Activated CD8-positive, alpha-beta memory T cell treated with anti-CD3 and anti-CD28 coated beads for 24 hours (primary cell): ENCODE measurements around the gene PPM1M.

Experiments used
- DNase-seq: peaks from one replicate; pipeline ENCODE4 v3.0.0-alpha.2; 2020

Gene PPM1M, protein sequence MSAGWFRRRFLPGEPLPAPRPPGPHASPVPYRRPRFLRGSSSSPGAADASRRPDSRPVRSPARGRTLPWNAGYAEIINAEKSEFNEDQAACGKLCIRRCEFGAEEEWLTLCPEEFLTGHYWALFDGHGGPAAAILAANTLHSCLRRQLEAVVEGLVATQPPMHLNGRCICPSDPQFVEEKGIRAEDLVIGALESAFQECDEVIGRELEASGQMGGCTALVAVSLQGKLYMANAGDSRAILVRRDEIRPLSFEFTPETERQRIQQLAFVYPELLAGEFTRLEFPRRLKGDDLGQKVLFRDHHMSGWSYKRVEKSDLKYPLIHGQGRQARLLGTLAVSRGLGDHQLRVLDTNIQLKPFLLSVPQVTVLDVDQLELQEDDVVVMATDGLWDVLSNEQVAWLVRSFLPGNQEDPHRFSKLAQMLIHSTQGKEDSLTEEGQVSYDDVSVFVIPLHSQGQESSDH

DNA sequence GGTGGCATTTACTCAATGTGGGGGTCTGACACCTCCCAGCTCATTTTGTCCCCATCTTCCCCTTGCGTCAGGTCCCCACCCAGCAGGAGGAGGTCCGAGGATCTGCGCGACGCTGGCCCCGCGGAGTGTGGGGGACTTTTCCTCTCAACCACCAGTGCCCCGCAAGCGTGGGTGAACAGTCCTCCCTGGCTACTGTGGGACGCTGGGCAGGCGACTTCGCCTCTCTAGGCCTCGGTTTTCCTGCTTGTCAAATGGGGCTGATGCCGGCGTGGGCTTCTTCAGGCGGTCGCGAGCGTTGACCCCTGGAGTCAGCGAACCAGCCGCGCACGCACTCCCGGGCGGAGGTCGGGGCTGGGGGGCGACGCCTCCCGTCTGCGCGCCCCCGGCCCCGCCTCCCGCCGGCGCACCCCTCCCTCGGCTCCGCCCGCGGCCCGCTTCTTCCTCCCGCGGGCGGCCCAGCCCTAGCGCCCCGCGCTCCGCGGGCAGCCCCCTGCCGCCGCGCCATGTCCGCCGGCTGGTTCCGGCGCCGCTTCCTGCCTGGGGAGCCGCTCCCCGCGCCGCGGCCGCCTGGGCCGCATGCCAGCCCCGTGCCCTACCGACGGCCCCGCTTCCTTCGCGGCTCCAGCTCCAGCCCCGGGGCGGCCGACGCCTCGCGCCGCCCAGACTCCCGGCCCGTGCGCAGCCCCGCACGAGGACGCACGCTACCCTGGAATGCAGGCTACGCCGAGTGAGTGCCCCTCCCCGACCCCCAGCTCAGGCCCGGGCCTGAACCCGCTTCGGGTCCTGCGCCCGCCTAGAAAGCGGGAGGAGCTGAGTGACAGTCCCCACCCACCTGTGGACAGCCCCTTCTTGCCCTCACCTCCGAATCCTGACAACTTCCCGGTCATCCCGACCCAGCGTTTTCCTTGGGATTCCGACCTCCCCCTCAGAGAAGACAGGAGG is at the start of gene PPM1M:
TSS of gene PPM1M (plus strand) at position 438 of the 942 bp plus-strand sequence. CDS start at position 504, 66 bp downstream.
- peak; percentile 85 for DNase-seq

- DNase-seq = no peak
Measured at GRCh38 chr3:52195823-52196331, 49.7 kb upstream of the PPM1M start.

DNA sequence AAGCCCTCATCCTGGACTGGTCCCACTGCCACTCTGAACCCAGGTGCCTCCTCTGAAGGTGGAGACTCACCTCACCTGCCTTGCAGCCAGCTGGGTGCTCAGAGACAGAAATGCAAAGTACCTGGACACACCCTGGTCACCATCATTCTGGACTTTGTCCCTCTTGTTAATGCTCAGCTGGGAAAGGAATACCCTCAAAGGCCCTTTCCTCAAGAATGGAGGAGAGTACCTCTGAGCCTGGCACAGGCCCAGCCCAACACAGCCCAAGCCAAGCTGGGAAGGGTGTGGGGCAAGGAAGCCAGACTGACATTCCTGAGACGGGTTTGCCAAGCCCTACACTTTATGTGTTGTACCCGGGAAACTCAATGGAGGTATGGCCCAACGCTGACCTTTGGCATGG is 48.6 kb upstream of the PPM1M start:
- no peak for DNase-seq

DNA sequence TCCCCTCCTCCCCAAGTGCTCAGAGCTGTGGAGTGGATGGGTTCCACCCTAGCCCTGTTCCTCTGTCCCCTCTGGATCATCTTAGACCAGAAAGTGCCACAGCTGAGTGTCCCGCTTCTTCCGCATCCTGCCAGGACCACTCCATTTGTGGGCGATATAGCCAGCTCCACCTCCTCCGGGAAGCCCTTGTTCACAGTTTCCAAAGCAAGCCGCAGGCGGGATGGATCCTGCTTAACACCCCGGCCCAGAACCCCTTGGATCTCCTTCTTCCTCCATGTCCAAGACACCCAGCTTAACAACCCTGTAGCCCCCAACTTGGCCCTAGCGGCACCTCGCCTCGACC is 48.1 kb upstream of the PPM1M start:
- DNase-seq = no peak

- peak; percentile 99 for DNase-seq
Measured at GRCh38 chr3:52197842-52198625, 47.5 kb upstream of the PPM1M start, which contains the start of gene ALAS1. ALAS1 (plus strand) TSS chr3:52198160; CDS start chr3:52199242, 1,082 bp downstream.

GRCh38 chr3:52198643-52199608 is 46.6 kb upstream of the PPM1M start:
- no peak for DNase-seq

DNA sequence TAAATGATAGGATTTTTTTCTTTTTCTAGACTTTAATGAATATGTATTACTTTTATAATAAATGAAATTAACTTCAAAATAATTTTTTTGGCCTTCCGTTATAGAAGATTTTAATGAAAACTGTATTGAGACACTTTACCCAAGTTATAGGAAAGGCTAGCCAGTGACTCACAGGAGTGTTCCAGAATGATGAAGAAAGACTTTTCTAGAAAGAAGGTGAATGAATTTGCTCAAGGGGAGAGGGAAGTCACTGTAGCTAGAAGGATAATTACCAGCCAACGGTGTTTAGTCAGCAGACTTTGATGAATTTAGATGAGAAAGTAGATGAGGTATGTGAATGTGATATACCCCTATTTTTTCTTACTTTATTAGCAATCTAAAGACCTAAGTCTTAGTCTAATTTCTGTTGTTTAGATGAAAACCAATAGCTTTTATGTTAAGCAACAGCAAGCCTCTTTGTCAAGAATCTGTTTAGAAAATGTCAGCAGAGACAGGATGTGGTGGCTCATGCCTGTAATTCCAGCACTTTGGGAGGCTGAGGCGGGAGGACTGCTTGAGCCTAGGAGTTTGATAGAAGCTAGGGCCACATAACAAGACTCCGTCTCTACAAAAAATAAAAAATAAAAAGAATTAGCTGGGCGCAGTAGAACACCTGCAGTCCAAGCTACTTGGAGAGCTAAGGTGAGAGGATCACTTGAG is 44.4 kb upstream of the PPM1M start:
- no peak for DNase-seq

- DNase-seq = no peak
Measured at GRCh38 chr3:52202384-52203077, 43.0 kb upstream of the PPM1M start.

GRCh38 chr3:52203701-52204100 is 41.9 kb upstream of the PPM1M start:
- no peak for DNase-seq

- DNase-seq = no peak
Measured at GRCh38 chr3:52204337-52205073, 41.1 kb upstream of the PPM1M start.

DNA sequence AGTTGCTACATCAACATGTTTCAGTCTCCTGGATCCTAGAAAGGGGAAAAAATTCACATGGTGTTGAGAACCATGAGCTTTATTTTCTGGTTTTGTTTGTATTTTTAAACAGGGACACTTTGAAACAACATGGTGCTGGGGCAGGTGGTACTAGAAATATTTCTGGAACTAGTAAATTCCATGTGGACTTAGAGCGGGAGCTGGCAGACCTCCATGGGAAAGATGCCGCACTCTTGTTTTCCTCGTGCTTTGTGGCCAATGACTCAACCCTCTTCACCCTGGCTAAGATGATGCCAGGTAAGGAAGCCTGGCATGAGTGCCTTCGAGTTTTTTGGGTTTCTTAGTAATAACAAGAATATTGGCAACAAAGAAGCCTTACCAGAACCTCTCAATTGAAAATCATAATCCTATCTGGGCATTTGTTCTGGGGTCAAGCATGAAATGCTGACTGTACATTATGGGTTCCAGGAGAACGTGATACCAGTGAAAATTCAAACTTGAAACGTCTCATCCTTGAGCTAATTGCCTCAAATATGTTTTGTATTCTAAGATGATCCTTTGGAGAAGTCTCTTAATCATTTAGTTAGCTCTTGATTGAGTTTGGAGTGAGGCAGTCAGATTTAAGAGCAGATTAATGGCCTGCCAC is 39.7 kb upstream of the PPM1M start:
- DNase-seq = no peak

DNA sequence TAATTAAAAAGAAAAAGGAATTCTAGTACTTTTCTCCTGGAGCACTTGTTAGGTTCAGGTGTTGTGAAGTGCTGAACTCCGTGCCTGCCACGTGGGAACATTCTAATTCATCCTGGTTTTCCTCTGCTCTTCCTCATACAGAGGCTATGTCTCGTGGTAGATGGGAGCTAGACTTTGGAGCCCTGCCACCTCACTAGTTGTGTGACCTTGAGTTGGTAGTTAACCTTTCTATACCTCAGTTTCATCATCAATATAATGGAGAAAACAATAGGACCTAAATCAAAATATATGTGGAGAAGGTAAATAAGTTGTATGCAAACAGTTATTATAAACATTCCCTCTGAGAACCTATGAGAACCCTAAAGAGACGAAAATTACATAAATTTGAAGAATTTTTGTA is 37.0 kb upstream of the PPM1M start:
- no peak for DNase-seq

DNA sequence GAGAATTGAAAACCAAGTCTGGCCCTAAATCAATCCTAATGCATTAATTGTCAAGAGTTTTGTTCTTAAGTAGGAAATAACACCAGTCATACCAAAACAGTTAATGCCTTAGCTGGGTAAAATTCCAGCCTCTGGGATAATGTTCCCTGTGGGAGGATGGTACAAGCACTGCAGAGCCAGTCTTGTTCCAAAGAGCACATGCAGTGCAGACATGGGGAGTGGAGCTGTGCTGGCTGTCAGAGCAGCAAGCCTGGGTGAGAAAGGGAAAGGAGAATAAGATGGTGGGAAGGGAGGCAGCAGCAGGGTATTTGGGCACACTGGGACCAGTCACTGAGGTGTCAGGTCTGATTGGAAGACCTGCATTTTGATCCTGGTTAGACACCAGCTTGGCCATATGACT is 35.5 kb upstream of the PPM1M start:
- no peak for DNase-seq

- DNase-seq = no peak
Measured at GRCh38 chr3:52210550-52211046, 35.0 kb upstream of the PPM1M start.

DNA sequence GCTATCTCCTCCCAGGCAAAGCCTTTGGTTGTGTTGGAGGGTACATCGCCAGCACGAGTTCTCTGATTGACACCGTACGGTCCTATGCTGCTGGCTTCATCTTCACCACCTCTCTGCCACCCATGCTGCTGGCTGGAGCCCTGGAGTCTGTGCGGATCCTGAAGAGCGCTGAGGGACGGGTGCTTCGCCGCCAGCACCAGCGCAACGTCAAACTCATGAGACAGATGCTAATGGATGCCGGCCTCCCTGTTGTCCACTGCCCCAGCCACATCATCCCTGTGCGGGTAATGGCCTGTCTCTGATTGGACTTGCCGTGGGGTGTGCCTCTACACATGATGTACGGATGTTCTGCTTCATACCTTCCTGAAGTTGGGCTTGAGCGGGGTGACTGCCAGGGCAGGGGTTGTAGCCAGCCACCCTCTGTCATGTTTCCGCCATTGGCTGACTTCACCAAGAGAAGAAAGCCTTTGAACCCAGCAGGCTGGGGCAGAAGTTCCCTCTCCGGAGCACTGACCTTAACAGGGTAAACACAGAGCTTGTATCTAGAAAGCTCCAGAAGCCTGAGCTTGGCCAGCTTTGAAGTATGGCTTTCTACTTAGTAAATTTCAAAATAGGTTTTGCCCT is 34.2 kb upstream of the PPM1M start:
- DNase-seq = no peak

GRCh38 chr3:52213005-52213404 is 32.6 kb upstream of the PPM1M start:
- no peak for DNase-seq

- DNase-seq = no peak
Measured at GRCh38 chr3:52213901-52214300, 31.7 kb upstream of the PPM1M start.

GRCh38 chr3:52215351-52215750 is 30.2 kb upstream of the PPM1M start:
- DNase-seq = no peak
